Epithelial cell of prostate (primary cell): ENCODE results near the gene SYT5.
"Not testable (repeated sequence)": the region's sequence is repeated elsewhere in the genome, so short reads cannot be mapped to it uniquely, and the experiment has no call there.

Experiments used
- DNase-seq: peaks from one replicate; pipeline ENCODE4 v3.0.0-alpha.2; 2011; ENCODE audit warnings: low read depth, low spot score
- H3K27ac ChIP-seq: fragments of 450-650 bp; 2 replicates; pipeline ENCODE4 v1.5.1; 2017; ENCODE audit warnings: mild to moderate bottlenecking

The SYT5 gene

GRCh38 chr19:55208880-55209692, 29.0 kb upstream of the SYT5 start, which contains the start of gene PTPRH:
Gene PTPRH, minus strand, starts transcription at chr19:55209501. Its CDS starts 68 bp downstream, at chr19:55209433.
- DNase-seq: no peak
- H3K27ac ChIP-seq: peak within 1 kb of the TSS; percentile 67

- peak overlapping the region; percentile 28 for H3K27ac ChIP-seq
- peak; percentile 40 for DNase-seq
Measured at GRCh38 chr19:55206664-55207500, 26.8 kb upstream of the SYT5 start.

GRCh38 chr19:55202199-55202598, 22.1 kb upstream of the SYT5 start:
- H3K27ac ChIP-seq, DNase-seq: not testable (repeated sequence)

GRCh38 chr19:55199620-55200204, 19.6 kb upstream of the SYT5 start:
- DNase-seq: no peak
- no peak overlapping the region for H3K27ac ChIP-seq

- H3K27ac ChIP-seq: no peak overlapping the region
- no peak for DNase-seq
Measured at GRCh38 chr19:55198651-55199050, 18.6 kb upstream of the SYT5 start.

GRCh38 chr19:55197528-55197927, 17.4 kb upstream of the SYT5 start:
- no peak overlapping the region for H3K27ac ChIP-seq
- DNase-seq: no peak

- DNase-seq: no peak
- H3K27ac ChIP-seq: no peak overlapping the region
Measured at GRCh38 chr19:55196803-55197202, 16.7 kb upstream of the SYT5 start.

GRCh38 chr19:55193481-55193880, 13.4 kb upstream of the SYT5 start:
- no peak for DNase-seq
- H3K27ac ChIP-seq: no peak overlapping the region

- peak; percentile 99 for DNase-seq
- H3K27ac ChIP-seq: peak overlapping the region; percentile 99
Measured at GRCh38 chr19:55189403-55189835, 9.3 kb upstream of the SYT5 start.

GRCh38 chr19:55188625-55189024, 8.5 kb upstream of the SYT5 start:
- no peak for DNase-seq
- peak overlapping the region; percentile 99 for H3K27ac ChIP-seq

GRCh38 chr19:55186080-55186479, 6.0 kb upstream of the SYT5 start:
- no peak for DNase-seq
- no peak overlapping the region for H3K27ac ChIP-seq

- no peak for DNase-seq
- H3K27ac ChIP-seq: no peak overlapping the region
Measured at GRCh38 chr19:55181740-55182139, 1.7 kb upstream of the SYT5 start.

GRCh38 chr19:55178781-55179599, 1.1 kb downstream of the SYT5 start:
- no peak overlapping the region for H3K27ac ChIP-seq
- DNase-seq: no peak

- DNase-seq: no peak
- H3K27ac ChIP-seq: no peak overlapping the region
Measured at GRCh38 chr19:55176076-55176475, 4.0 kb downstream of the SYT5 start.

GRCh38 chr19:55175117-55175867, 4.8 kb downstream of the SYT5 start:
- no peak overlapping the region for H3K27ac ChIP-seq
- no peak for DNase-seq

GRCh38 chr19:55174425-55175116, 5.5 kb downstream of the SYT5 start:
- no peak overlapping the region for H3K27ac ChIP-seq
- no peak for DNase-seq

- no peak for DNase-seq
- peak overlapping the region; percentile 80 for H3K27ac ChIP-seq
Measured at GRCh38 chr19:55173714-55174409, 6.2 kb downstream of the SYT5 start.

GRCh38 chr19:55173186-55173713, 6.8 kb downstream of the SYT5 start:
- H3K27ac ChIP-seq: peak overlapping the region; percentile 80
- no peak for DNase-seq
